GM12878 (cell line): ENCODE measurements around the gene GPR108.

Experiments used
- EP300 ChIP-seq, 2 experiments: fragments of 150-350 bp in 1 of 2; IDR thresholded peaks; 2 replicates each; pipeline ENCODE4 v1.6.1; 2011 to 2012; ENCODE audit warnings: low read depth in 2 of 2, low read length in 2 of 2, borderline replicate concordance in 1 of 2, improper control_type of control experiment in 1 of 2, inconsistent platforms in 1 of 2; ENCODE audit not compliant: control insufficient read depth in 1 of 2
- MXI1 ChIP-seq: fragments of 150-350 bp; IDR thresholded peaks from 2 replicates; pipeline ENCODE4 v1.6.1; 2011; ENCODE audit warnings: low read depth, mild to moderate bottlenecking, inconsistent platforms, low read length, improper control_type of control experiment
- RCOR1 ChIP-seq: conservative IDR thresholded peaks from 2 replicates; pipeline ENCODE4 v1.6.1; 2012; ENCODE audit warnings: low read depth, low read length, improper control_type of control experiment
- TF ChIP-seq, protein P1 (sequence below): IDR thresholded peaks from 2 replicates; pipeline ENCODE4 v1.6.1; 2012; ENCODE audit warnings: low read depth, low read length, improper control_type of control experiment

DNA sequence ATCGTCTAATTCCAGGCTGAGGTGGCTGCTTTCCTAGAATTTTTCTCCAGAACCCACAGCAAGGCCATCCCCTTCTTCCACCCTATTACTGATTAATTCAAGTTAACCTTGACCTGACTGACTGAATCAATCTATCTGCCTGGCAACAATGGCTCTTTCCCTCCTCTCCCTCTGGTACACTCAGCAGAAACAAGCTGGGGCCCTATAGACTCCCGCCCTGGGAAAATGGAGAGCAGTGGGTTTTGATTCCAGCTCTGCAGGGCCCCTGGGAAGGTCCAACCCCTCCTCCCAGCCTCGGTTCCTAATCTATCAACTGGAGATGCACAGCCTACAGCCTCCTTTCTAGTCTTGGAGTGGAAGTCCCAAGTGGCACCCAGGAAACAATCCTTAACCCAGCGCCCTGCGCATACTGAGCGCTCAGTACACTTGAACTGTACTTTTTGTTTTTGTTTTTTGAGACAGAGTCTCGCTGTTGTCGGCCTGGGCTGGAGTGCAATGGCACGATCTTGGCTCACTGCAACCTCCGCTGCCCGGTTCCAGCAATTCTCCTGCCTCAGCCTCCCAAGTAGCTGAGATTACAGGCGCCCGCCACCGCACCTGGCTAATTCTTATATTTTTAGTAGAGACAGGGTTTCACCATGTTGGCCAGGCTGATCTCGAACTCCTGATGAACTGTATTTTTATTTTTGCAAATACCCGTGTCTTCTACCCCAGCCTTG, 11.7 kb downstream of the GPR108 start:
- TF ChIP-seq MXI1 (no peak), RCOR1 (no peak), EP300 (IDR thresholded peaks at IDR 0.05; ENCODE audit: borderline replicate concordance in 1 of 2, control insufficient read depth in 1 of 2, low read depth in 2 of 2, low read length in 2 of 2) (no peak)
- TF ChIP-seq, protein P1, sequence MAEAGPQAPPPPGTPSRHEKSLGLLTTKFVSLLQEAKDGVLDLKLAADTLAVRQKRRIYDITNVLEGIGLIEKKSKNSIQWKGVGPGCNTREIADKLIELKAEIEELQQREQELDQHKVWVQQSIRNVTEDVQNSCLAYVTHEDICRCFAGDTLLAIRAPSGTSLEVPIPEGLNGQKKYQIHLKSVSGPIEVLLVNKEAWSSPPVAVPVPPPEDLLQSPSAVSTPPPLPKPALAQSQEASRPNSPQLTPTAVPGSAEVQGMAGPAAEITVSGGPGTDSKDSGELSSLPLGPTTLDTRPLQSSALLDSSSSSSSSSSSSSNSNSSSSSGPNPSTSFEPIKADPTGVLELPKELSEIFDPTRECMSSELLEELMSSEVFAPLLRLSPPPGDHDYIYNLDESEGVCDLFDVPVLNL, result no peak
